MG63 (cell line): ENCODE data around the gene NRXN2. TPM values are rescaled to one million over a fixed set of nuclear protein-coding genes. Genes with fewer than 3 reads are reported as not detected.

Source experiments
- DNase-seq: peaks from one replicate; pipeline ENCODE4 v3.0.0-alpha.2; 2020
- H3K27me3 ChIP-seq: fragments of 250-450 bp; sonication (Bioruptor Pico); 2 replicates; pipeline ENCODE4 v1.5.1; 2020; ENCODE audit warnings: mild to moderate bottlenecking, moderate library complexity
- H3K36me3 ChIP-seq: fragments of 250-450 bp; sonication (Bioruptor Pico); 2 replicates; pipeline ENCODE4 v1.5.1; 2020; ENCODE audit warnings: mild to moderate bottlenecking, moderate library complexity
- H3K4me3 ChIP-seq: fragments of 250-450 bp; sonication (Bioruptor Pico); 2 replicates; pipeline ENCODE4 v1.5.1; 2020; ENCODE audit warnings: mild to moderate bottlenecking, moderate library complexity
- H3K9me3 ChIP-seq: fragments of 250-450 bp; sonication (Bioruptor Pico); 2 replicates; pipeline ENCODE4 v1.5.1; 2020; ENCODE audit warnings: mild to moderate bottlenecking, moderate library complexity
- total RNA-seq: library from RNA; depleted of rRNA; stranded (reverse); fragments of >200 nt; shearing (Covaris generic); gene quantifications from 2 replicates; pipeline ENCODE4 v1.2.3, GENCODE V29; 2014; ENCODE audit warnings: low replicate concordance

NRXN2 gene
- total RNA-seq, 1 experiment from 2014 or later, result 4.2 TPM

DNA sequence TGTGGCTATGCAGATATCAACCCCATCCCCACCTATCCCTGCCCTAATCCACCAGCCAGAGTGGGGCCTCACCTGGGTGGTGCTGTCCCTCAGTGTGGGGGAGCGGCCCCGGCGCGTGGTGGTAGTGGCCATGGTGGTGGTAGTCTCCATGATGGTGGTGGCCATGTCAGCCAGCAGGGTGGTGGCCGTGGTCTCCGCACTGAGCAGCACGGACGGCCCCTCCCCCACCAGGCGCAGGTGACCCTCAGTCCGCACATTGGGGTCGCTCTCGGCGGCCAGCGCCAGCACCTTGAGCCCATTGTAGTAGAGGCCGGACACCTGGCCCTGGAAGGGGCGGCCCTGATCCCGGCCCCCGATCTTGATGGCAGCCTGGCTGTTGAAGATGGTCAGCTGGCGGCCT lies 100.3 kb downstream of the NRXN2 start:
- DNase-seq, result no peak
- Histone ChIP-seq H3K36me3 (no peaks in the 10 kb centered on the region), H3K27me3 (no peaks in the 10 kb centered on the region), H3K9me3 (no peaks in the 10 kb centered on the region), H3K4me3 (no peak overlapping the region)

DNA sequence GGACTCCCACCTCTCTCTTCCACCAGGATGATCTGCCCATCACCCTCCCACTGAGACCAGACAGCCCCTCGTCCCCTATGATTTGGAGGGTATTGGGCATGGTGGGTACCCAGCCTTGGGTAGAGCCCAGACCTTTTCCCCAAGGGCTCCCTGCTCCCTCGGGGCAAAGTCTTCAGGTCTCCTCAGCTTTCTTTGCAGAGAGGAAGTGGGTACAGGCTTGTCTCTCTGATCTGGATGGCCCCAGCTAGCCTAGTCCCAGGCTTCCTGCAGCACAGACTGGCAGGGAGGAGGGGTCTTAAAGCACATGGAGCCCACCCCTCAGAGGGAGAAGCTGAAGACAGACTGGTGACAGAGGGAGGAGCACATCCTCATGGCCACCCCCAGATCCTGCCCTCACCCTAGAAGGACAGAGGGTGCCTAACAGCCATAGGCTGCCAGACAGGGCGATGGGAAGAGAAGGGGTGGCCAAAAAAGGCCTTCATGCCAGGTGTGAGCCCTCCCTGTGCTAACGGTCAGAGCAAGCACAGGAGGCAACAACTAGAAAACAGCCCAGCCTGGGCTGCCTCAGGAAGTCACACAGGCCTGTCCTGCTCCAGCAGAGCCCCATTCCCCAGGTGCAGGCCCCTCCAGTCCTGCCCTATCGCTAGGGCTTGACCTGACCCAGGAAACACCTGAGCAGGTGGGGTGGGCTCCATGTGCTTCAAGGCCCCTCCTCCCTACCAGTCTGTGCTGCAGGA lies 101.5 kb downstream of the NRXN2 start:
- no peaks in the 10 kb centered on the region for H3K27me3 ChIP-seq

DNA sequence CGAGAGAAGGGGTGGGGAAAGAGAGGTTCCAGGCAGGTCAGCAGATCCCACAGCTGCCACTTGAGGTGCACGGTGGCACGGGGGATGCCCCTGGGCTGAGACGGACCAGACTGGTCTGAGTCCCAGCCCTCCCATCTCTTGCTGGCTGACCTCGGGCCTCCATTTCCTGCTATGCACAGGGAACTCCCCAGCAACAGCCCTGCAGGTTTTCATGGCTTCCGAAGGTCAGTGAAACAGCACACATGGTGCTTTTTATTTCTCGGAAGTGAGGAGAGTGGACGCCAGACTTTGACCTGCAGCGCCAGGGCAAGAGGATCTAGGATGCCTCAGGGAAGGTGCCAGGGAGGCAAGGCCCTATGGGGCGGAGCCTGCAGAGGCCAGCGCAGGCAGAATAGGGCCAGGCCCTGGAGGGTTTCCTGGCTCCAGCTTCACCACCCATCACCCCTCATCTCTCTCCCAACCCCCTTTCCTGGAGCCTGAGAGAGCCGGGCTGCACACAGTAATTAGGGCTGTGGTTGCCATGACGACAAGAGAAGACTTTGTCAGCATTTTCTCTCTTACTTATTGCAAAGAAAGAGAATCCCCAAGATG lies 102.5 kb downstream of the NRXN2 start:
- no peaks in the 10 kb centered on the region for H3K36me3 ChIP-seq
- no peak overlapping the region for H3K4me3 ChIP-seq
- no peaks in the 10 kb centered on the region for H3K27me3 ChIP-seq
- DNase-seq, result no peak
- H3K9me3 ChIP-seq, result no peaks in the 10 kb centered on the region

More for the DNA sequence above, 101.5 kb downstream of the NRXN2 start:
- Histone ChIP-seq H3K36me3 (no peaks in the 10 kb centered on the region), H3K9me3 (no peaks in the 10 kb centered on the region), H3K4me3 (no peak overlapping the region)
- no peak for DNase-seq

DNA sequence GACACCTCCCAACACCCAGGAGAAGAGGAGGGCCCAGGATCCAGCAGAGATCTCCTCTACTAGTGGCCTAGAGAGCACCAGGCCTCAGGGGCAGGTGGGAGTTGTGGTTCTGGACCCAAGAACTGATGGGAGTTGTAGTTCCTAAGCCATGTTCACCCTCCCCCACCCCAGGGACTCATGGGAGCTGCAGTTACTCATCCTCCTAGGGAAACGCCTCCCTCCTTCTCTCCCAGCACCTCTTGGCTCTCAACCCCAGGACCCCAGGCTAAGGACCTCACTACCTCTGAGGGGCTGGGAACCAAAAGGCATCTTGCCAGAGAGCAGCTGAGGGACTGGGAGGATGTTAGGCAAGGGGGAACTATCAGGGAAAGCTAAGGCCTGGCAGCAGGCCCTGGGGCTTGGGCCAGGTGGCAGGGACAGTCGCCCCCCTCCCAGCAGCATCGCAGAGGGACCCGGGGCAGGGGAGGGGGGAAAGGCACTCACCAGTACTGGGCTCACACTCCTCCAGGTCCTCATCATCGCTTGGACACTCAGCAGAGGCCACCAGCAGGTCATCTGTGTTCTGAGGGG lies 103.1 kb downstream of the NRXN2 start:
- peak; percentile 59 for DNase-seq
- no peaks in the 10 kb centered on the region for H3K9me3 ChIP-seq
- no peak overlapping the region for H3K4me3 ChIP-seq

DNA sequence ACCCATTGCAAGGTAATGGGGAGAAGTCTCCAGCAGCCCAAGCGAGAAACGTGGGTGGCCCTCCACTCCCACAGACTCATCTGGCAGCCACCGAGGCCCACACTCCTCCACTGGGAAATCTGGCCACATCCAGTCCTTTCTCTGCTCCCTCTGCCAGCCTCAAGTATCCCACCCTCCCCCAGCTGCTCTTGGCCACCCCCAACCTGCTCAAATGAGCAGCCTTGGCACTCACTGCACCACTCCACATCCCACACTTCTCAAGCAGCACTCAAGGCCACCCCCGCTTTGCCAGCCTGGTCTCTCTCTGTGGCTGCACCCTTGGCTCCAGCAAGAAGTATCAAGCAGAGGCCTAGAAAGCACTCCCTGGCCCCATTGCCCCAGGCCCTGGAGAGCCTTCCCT lies 103.8 kb downstream of the NRXN2 start:
- no peak for DNase-seq
- Histone ChIP-seq H3K27me3 (no peaks in the 10 kb centered on the region), H3K36me3 (no peaks in the 10 kb centered on the region), H3K4me3 (no peak overlapping the region), H3K9me3 (no peaks in the 10 kb centered on the region)

More for the DNA sequence above, 103.1 kb downstream of the NRXN2 start:
- no peaks in the 10 kb centered on the region for H3K36me3 ChIP-seq
- H3K27me3 ChIP-seq, result no peaks in the 10 kb centered on the region

DNA sequence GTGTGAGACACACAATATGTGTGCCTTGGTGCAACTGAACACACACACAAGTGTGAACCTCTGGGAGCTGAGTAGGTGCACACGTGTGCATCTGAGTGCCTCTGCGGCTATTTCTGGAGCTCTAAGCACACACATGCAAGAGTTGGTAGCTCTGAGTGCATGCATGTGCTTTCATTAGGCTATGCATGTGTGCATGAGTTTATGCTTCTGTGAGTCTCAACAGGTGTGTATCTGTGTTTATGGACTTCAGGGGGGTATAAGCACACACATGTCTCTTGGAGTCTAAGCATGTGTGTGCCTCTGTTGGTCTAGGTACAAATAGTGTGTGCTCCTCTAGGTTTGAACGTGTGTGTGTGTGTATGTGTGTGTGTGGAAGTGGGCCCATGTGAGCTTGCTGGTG lies 106.2 kb downstream of the NRXN2 start:
- no peak overlapping the region for H3K4me3 ChIP-seq
- H3K27me3 ChIP-seq, result no peaks in the 10 kb centered on the region
- H3K9me3 ChIP-seq, result no peaks in the 10 kb centered on the region
- DNase-seq, result no peak
- H3K36me3 ChIP-seq, result no peaks in the 10 kb centered on the region

DNA sequence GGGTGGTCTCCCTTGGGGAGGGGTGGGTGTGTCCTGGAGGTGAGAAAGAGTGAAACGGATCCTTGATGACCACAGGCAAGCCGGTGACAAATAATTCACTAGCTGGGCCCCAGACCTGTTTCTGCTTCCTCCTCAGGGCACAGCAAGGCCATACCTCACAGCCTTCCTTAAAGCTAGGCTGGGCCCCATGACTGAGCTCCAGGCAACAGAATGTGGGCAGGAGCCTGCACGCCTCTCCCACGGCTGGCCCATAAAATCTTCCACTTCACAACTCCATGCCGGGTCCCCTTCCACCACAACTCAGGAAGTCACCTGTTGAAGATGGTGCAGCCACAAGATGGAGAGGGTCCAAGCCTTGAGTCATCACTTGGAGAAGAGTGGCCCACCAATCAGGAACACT lies 108.1 kb downstream of the NRXN2 start:
- H3K9me3 ChIP-seq, result no peaks in the 10 kb centered on the region
- H3K4me3 ChIP-seq, result no peak overlapping the region
- DNase-seq, result no peak
- H3K36me3 ChIP-seq, result no peaks in the 10 kb centered on the region
- H3K27me3 ChIP-seq, result no peaks in the 10 kb centered on the region

DNA sequence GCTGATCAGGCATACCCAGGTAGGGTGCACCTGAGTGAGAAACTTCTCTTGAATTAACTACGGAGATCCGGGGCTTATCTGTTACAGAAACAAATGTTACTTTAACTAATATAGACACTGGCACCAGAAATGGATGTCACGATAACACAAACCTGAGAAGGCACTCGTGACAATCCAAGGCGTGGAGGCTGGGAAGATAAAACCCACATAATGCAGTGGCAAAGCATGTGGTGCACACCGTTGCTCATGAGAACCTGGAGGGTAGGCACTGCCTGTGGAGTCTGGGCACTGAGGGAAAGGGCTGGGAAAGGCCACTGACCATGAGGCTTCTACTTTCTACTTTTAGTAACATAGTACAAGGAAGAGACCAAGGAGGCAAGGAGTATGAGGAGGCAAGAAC lies 109.3 kb downstream of the NRXN2 start:
- no peak for DNase-seq
- H3K27me3 ChIP-seq, result no peaks in the 10 kb centered on the region
- no peak overlapping the region for H3K4me3 ChIP-seq
- H3K9me3 ChIP-seq, result no peaks in the 10 kb centered on the region
- no peaks in the 10 kb centered on the region for H3K36me3 ChIP-seq

DNA sequence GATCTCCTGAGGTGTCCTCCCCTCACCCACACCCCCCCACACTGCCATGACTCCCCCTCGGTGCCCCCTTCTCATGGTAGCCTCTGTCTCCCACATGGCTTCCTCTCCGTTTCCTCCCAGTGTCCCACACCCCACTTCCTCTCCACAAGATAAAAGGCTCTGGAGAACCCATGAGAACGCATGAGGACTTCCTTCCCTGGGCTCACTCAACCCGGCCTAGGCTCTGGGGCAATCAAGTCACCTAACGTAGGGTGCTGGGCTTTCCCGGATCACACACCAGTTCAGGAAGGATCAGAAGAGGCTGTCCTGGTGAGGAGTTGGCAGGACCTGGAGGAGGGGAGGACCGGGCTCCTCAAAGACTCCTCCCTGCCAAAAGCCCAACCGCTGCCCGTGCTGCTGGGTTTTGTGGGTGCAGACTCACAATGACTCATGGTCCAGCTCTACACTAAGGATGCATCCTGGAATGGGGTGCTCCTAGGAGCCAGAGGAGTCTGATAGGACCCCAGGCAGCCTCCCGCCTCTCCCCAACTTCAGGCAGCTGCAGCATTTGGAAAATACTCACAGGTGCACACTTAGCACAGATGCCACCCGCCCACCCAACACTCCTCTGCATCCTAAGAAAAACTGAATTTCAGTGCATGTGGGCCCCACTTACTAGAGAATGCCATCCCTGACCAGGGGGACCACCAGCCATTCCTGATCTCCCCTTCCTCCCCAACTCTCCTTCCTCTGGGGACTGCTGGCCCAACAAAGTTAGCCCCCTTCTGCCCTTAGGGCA lies 110.9 kb downstream of the NRXN2 start:
- Histone ChIP-seq H3K27me3 (no peaks in the 10 kb centered on the region), H3K4me3 (no peak overlapping the region), H3K36me3 (no peaks in the 10 kb centered on the region), H3K9me3 (no peaks in the 10 kb centered on the region)
- DNase-seq, result peak; percentile 12

DNA sequence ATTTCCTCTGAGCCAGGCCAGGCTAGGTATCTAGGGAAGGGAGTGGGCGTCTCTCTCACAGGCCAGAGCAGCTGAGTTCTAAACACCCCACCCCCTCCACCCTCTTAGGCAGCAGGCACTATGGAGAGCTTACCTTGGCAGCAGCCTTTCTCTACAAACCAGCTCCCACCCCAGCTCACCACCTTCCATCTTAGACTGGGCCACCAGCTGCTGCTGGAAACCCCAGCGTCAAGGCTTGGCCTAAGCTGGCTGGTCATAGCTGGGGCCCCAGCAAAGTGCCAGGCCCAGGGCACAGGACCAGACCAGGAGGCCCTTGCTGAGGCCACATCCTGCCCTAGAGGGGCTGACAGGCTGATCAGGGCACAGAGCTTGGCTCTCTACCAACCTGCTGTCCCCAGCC lies 111.8 kb downstream of the NRXN2 start:
- Histone ChIP-seq H3K36me3 (no peaks in the 10 kb centered on the region), H3K9me3 (no peaks in the 10 kb centered on the region), H3K4me3 (no peak overlapping the region), H3K27me3 (no peaks in the 10 kb centered on the region)
- DNase-seq, result no peak

DNA sequence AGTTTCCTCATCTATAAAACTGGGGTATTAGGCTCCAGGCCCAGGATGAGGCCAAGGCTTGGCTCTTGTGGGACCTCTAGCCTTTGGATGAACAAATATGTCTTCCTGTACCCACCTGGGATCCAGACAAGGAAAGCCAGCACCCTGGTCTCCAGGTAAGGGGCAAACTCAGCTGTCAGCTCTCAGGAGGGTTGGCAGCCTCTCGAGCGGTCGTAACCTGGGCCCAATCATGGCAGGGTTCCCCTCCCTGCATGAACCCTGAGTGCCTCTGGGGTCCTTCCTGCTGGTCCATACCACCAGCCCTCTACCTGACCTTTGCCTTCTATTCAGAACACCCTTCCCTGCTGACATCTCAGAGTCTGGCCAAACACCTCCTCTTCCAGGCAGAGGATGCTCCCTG lies 112.4 kb downstream of the NRXN2 start:
- Histone ChIP-seq H3K4me3 (no peak overlapping the region), H3K9me3 (no peaks in the 10 kb centered on the region), H3K27me3 (no peaks in the 10 kb centered on the region), H3K36me3 (no peaks in the 10 kb centered on the region)
- no peak for DNase-seq

DNA sequence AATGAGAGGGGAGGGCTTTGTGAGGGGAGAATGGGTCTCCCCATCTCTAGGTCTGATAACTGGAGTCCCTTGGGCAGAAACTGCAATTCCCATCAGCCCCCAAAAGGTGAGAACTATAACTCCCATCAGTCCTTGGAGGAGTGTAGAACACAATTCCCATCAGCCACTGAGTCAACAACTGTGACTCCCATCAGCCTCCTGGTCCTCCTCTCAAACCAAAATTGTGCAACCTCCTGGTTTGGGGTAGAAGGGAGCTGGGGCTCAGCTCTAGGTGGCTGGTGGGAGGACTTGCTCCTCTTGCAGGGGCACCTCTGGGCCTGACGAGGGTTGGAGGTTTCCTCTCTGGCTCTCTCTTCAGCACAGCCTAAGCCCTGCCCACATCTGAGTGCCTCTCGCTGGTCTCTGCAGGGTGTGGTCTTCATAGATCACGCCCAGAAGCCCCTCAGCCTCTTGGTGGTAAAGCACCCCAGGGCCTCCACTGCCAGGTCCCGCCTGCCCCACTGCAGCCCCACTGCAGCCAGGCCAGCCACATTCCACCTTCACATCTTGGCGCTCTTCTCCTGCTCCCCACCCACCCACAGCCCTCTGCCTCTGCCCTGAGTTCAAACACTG lies 113.5 kb downstream of the NRXN2 start:
- Histone ChIP-seq H3K9me3 (no peaks in the 10 kb centered on the region), H3K36me3 (no peaks in the 10 kb centered on the region), H3K27me3 (no peaks in the 10 kb centered on the region), H3K4me3 (no peak overlapping the region)
- no peak for DNase-seq

DNA sequence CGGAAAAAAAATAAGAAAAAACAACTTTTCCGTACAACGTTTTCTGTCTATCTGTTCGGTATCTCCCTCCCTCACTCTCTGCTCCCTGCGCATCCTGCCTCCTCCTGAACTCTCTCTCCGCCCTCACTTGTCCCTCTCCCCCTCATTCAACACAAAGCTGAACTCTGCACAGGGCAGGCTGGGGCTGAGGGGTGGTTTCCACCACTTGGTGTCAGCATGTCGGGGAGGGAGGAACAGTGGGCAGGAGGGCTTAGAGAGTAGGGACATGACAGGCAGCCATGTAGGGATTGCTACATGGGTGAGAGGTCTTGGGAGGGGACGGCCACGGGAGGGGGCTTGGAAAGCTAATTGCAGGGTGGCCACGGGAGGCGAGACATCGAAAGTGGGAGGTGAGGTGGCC lies 114.4 kb downstream of the NRXN2 start:
- Histone ChIP-seq H3K36me3 (no peaks in the 10 kb centered on the region), H3K4me3 (no peak overlapping the region), H3K9me3 (no peaks in the 10 kb centered on the region), H3K27me3 (no peaks in the 10 kb centered on the region)
- DNase-seq, result no peak

DNA sequence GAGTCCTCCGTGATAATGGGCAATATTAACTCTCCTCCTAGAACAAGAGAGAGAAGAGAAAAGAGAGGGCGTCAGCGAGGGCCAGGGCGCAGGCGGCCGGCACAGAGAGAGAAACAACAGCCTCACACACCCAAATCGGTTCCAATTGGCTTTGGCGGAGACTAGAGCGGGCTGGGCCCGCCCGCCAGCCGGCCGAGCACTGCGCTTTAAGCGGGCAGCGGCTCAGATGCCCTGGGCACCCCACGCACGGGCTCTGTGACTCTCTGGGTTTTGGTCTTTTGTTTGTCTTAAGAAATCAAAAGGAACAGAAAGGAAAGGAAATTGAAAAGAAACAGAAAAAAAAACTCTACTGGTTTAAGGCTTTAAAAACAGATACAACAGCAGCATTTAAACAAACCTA lies 115.0 kb downstream of the NRXN2 start:
- DNase-seq, result peak; percentile 12
- Histone ChIP-seq H3K4me3 (no peak overlapping the region), H3K9me3 (no peaks in the 10 kb centered on the region), H3K36me3 (no peaks in the 10 kb centered on the region), H3K27me3 (no peaks in the 10 kb centered on the region)

DNA sequence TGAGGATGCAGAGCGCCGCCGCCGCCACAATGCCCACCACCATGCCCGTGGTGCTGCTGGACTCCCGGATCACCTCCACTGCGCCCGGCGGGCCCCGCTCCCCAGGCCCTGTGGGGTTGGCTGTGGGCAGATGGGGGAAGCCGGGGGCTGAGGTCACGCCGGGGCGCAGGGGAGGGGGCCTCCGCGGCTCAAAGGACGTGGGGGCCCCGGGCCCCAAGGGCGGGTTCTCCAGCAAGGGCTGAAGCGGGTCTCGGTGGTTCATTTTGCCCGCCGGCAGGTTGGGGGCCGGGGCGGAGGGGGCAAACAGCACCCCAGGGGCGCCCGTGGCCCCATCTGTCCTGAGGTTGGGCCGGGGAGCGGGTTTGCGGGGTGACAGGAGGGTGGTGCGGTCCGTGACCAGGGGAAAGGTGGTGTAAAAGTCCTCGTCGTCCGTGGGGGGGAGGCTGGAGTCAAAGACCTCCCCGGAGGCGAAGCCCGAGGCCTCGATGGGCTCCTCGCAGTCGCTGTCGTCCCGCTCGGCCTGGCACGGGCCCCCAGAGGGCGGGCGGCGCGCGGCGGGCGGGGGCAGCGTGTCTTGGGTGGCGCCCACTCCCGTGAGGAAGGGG lies 115.5 kb downstream of the NRXN2 start:
- no peak overlapping the region for H3K4me3 ChIP-seq
- DNase-seq, result no peak
- no peaks in the 10 kb centered on the region for H3K9me3 ChIP-seq

DNA sequence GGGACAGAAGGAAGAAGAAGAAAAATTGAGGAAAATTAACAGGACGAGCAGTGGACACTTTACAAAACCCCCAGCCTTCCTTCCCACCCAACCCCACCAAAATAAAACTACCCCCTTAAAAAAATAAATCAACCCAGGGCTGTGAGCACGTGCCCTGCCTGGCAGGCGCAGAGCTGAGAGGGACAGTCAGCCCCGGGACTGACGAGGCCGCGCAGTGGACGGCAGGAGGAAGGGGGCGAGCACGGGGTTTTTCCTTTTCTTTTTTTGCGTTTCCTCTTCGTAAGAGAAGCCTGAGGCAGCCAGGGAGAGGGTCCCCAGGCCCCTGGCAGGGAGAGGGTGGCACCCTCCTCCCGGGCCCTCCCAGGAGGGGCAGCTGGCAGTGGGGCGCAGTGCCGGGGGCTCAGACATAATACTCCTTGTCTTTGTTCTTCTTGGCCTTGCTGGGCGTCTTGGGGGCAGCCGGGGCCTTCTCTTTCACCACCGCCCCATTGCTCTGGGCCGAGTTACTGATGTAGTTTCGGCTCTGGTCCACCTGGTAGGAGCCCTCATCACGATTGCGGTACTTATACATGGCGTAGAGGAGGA lies 116.1 kb downstream of the NRXN2 start:
- DNase-seq, result no peak
- no peaks in the 10 kb centered on the region for H3K27me3 ChIP-seq
- H3K36me3 ChIP-seq, result no peaks in the 10 kb centered on the region
- H3K4me3 ChIP-seq, result no peak overlapping the region
- H3K9me3 ChIP-seq, result no peaks in the 10 kb centered on the region

More for the DNA sequence above, 115.5 kb downstream of the NRXN2 start:
- no peaks in the 10 kb centered on the region for H3K36me3 ChIP-seq
- no peaks in the 10 kb centered on the region for H3K27me3 ChIP-seq
